Panc1 (cell line): ENCODE measurements around the gene MFAP3.

ENCODE experiments used
- CTCF ChIP-seq: fragments of 450-650 bp; IDR thresholded peaks from 2 replicates; pipeline ENCODE4 v1.5.1; 2017; ENCODE audit warnings: mild to moderate bottlenecking
- POLR2AphosphoS5 ChIP-seq: IDR thresholded peaks from 2 replicates; pipeline ENCODE4 v1.6.1; 2012; ENCODE audit warnings: mild to moderate bottlenecking, low read depth, low read length, moderate library complexity
- SIN3A ChIP-seq: IDR thresholded peaks from 2 replicates; pipeline ENCODE4 v1.6.1; 2012; ENCODE audit warnings: low read depth, mild to moderate bottlenecking, low read length, moderate library complexity, borderline replicate concordance; ENCODE audit not compliant: insufficient read depth
- TF ChIP-seq, protein P1 (sequence below), 2 experiments: IDR thresholded peaks; 2 replicates each; pipeline ENCODE4 v1.6.1; 2011 to 2012; ENCODE audit warnings: low read depth in 2 of 2, control low read depth in 1 of 2, low read length in 1 of 2, mild to moderate bottlenecking in 1 of 2, moderate library complexity in 1 of 2; ENCODE audit not compliant: insufficient read depth in 1 of 2

- no peak for TF ChIP-seq CTCF
- no peak for TF ChIP-seq SIN3A
- TF ChIP-seq POLR2AphosphoS5: no peak
- TF ChIP-seq, protein P1, sequence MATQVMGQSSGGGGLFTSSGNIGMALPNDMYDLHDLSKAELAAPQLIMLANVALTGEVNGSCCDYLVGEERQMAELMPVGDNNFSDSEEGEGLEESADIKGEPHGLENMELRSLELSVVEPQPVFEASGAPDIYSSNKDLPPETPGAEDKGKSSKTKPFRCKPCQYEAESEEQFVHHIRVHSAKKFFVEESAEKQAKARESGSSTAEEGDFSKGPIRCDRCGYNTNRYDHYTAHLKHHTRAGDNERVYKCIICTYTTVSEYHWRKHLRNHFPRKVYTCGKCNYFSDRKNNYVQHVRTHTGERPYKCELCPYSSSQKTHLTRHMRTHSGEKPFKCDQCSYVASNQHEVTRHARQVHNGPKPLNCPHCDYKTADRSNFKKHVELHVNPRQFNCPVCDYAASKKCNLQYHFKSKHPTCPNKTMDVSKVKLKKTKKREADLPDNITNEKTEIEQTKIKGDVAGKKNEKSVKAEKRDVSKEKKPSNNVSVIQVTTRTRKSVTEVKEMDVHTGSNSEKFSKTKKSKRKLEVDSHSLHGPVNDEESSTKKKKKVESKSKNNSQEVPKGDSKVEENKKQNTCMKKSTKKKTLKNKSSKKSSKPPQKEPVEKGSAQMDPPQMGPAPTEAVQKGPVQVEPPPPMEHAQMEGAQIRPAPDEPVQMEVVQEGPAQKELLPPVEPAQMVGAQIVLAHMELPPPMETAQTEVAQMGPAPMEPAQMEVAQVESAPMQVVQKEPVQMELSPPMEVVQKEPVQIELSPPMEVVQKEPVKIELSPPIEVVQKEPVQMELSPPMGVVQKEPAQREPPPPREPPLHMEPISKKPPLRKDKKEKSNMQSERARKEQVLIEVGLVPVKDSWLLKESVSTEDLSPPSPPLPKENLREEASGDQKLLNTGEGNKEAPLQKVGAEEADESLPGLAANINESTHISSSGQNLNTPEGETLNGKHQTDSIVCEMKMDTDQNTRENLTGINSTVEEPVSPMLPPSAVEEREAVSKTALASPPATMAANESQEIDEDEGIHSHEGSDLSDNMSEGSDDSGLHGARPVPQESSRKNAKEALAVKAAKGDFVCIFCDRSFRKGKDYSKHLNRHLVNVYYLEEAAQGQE (IDR thresholded peaks at IDR 0.05; ENCODE audit: insufficient read depth in 1 of 2, low read depth in 2 of 2, low read length in 1 of 2): no peak
These were observed 38.8 kb upstream of the MFAP3 start for GRCh38 chr5:153999995-154000394.
